DOHH2 (cell line): ENCODE data around the gene GRID1.

Experiments used
- H3F3A ChIP-seq: fragments of 200-600 bp; sonication (generic), shearing (Covaris generic); 2 replicates; pipeline ENCODE4 v1.6.0; 2016; ENCODE audit warnings: antibody characterized with exemption, mild to moderate bottlenecking; ENCODE audit not compliant: control insufficient read depth, insufficient read depth
- H3K27ac ChIP-seq: fragments of 200-600 bp; sonication (generic); 2 replicates; pipeline ENCODE4 v1.5.1; 2014; ENCODE audit warnings: low read depth, mild to moderate bottlenecking, low read length, moderate library complexity
- H3K27me3 ChIP-seq: fragments of 200-600 bp; sonication (generic); 2 replicates; pipeline ENCODE4 v1.6.1; 2014; ENCODE audit warnings: mild to moderate bottlenecking, low read length, mixed read lengths; ENCODE audit not compliant: control insufficient read depth
- H3K36me3 ChIP-seq: fragments of 200-600 bp; sonication (generic); 2 replicates; pipeline ENCODE4 v1.6.1; 2014; ENCODE audit warnings: mild to moderate bottlenecking, low read length, moderate library complexity, mixed read lengths; ENCODE audit not compliant: control insufficient read depth
- H3K4me1 ChIP-seq: fragments of 200-600 bp; sonication (generic); 2 replicates; pipeline ENCODE4 v1.6.1; 2014; ENCODE audit warnings: mild to moderate bottlenecking, low read length, mixed read lengths; ENCODE audit not compliant: control insufficient read depth
- H3K4me2 ChIP-seq: fragments of 200-600 bp; sonication (generic); 2 replicates; pipeline ENCODE4 v1.6.0; 2014; ENCODE audit warnings: mild to moderate bottlenecking, low read length, moderate library complexity
- H3K4me3 ChIP-seq: fragments of 200-600 bp; sonication (generic); 2 replicates; pipeline ENCODE4 v1.5.1; 2014; ENCODE audit warnings: mild to moderate bottlenecking, low read length, mixed read lengths
- H3K79me2 ChIP-seq: fragments of 200-600 bp; sonication (generic); 2 replicates; pipeline ENCODE4 v1.6.1; 2014; ENCODE audit warnings: mild to moderate bottlenecking, low read length, mixed read lengths; ENCODE audit not compliant: control insufficient read depth
- H3K9me2 ChIP-seq: fragments of 200-600 bp; sonication (generic); replicated peaks from 2 replicates; pipeline ENCODE4 v1.6.1; 2014; ENCODE audit warnings: mild to moderate bottlenecking, low read length, mixed read lengths; ENCODE audit not compliant: control insufficient read depth
- H3K9me3 ChIP-seq: fragments of 200-600 bp; sonication (generic); 2 replicates; pipeline ENCODE4 v1.6.1; 2014; ENCODE audit warnings: antibody characterized with exemption, low read length, mixed read lengths; ENCODE audit not compliant: control insufficient read depth, insufficient read depth
- H4K20me1 ChIP-seq: fragments of 200-600 bp; sonication (generic); 2 replicates; pipeline ENCODE4 v1.6.0; 2014; ENCODE audit warnings: low read depth, mild to moderate bottlenecking, antibody characterized with exemption, low read length, moderate library complexity; ENCODE audit not compliant: control insufficient read depth, insufficient read depth
- CTCF ChIP-seq: fragments of 200-600 bp; sonication (generic); IDR thresholded peaks from one replicate; pipeline ENCODE4 v1.5.1; 2014; ENCODE audit warnings: antibody characterized with exemption, mild to moderate bottlenecking, low read depth, low read length; ENCODE audit not compliant: poor library complexity, severe bottlenecking
- EZH2phosphoT487 ChIP-seq: fragments of 200-600 bp; sonication (generic); IDR thresholded peaks from 2 replicates; pipeline ENCODE4 v1.6.1; 2017; ENCODE audit warnings: borderline replicate concordance, mild to moderate bottlenecking, antibody characterized with exemption, low read length, moderate library complexity, mixed read lengths

Gene GRID1

GRCh38 chr10:86366033-86366901 is at the start of gene GRID1:
GRID1 (minus strand) TSS chr10:86366795.
- peak; percentile 87; the same call in 1 of the 2 replicates for TF ChIP-seq EZH2phosphoT487
- TF ChIP-seq CTCF = no peak
- no peak within 1 kb of the TSS for H3K27ac ChIP-seq
- H3K4me2 ChIP-seq = peak within 1 kb of the TSS; percentile 69
- peaks cover 10% of the 10 kb centered on the region; the same call in 1 of the 2 replicates for H4K20me1 ChIP-seq
- no peaks in the 10 kb centered on the region for H3K79me2 ChIP-seq
- H3K27me3 ChIP-seq = peaks cover 54% of the 10 kb centered on the region
- no peaks in the 10 kb centered on the region for H3K36me3 ChIP-seq
- peak within 1 kb of the TSS; percentile 68 for H3K4me3 ChIP-seq
- peaks cover 10% of the 10 kb centered on the region for H3K4me1 ChIP-seq
- H3K9me2 ChIP-seq = no peaks in the 10 kb centered on the region
- no peaks in the 10 kb centered on the region for H3F3A ChIP-seq
- H3K9me3 ChIP-seq = no peaks in the 10 kb centered on the region

GRCh38 chr10:86415583-86415982 is 49.0 kb upstream of the GRID1 start:
- peak overlapping the region; percentile 12 for H3K4me3 ChIP-seq
- H3K27me3 ChIP-seq = no peaks in the 10 kb centered on the region
- peaks cover 55% of the 10 kb centered on the region for H3F3A ChIP-seq
- peak overlapping the region; percentile 99 for H3K27ac ChIP-seq
- H3K79me2 ChIP-seq = no peaks in the 10 kb centered on the region
- peaks cover 87% of the 10 kb centered on the region for H3K4me1 ChIP-seq
- H3K9me2 ChIP-seq = no peaks in the 10 kb centered on the region
- H3K9me3 ChIP-seq = peaks cover 4% of the 10 kb centered on the region
- peaks cover 7% of the 10 kb centered on the region for H3K36me3 ChIP-seq
- TF ChIP-seq CTCF = no peak
- TF ChIP-seq EZH2phosphoT487 = no peak
- H3K4me2 ChIP-seq = peak overlapping the region; percentile 34
- H4K20me1 ChIP-seq = no peaks in the 10 kb centered on the region

DNA sequence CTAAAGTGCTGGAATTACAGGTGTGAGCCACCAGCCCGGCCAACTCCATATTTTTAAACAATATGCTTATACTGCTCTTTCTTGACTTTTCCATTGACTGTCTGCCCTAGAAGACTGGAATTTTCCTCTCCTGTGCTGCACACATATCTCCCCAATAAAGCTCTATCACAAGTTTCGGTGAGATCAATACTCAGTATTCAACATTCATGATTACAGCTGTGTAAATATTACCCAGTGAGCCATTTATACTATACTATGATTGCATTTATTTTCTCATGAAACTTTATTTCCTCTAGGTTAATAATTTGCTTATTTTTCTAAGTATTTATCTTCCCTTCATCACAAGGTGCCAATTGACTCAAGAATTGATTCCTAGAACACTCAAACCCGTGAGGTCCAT is 48.5 kb upstream of the GRID1 start:
- peaks cover 91% of the 10 kb centered on the region for H3K4me1 ChIP-seq
- H3K79me2 ChIP-seq = no peaks in the 10 kb centered on the region
- H3K9me3 ChIP-seq = peaks cover 4% of the 10 kb centered on the region
- H3F3A ChIP-seq = peaks cover 55% of the 10 kb centered on the region
- H3K27me3 ChIP-seq = no peaks in the 10 kb centered on the region
- H3K36me3 ChIP-seq = peaks cover 7% of the 10 kb centered on the region
- TF ChIP-seq EZH2phosphoT487 (no peak), CTCF (no peak)
- H3K4me2 ChIP-seq = peak overlapping the region; percentile 34
- H3K27ac ChIP-seq = peak overlapping the region; percentile 99
- no peaks in the 10 kb centered on the region for H3K9me2 ChIP-seq
- no peaks in the 10 kb centered on the region for H4K20me1 ChIP-seq
- H3K4me3 ChIP-seq = peak overlapping the region; percentile 12; the same call in 1 of the 2 replicates
